Skin epidermis (tissue), 12 donors: ENCODE measurements around the gene SYNDIG1.
A peak's percentile ranks its signal among the peaks of the same experiment; 100 is the strongest.

Experiments used
- H3K27ac ChIP-seq, 21 experiments: fragments of 200-600 bp; sonication (generic) in 11 of 21; one replicate each; pipeline ENCODE4 v1.5.0; 2020; ENCODE audit warnings: mild to moderate bottlenecking in 3 of 21, inconsistent platforms in 2 of 21, moderate library complexity in 2 of 21
- H3K4me3 ChIP-seq, 7 experiments: fragments of 200-600 bp; sonication (generic) in 2 of 7; one replicate each; pipeline ENCODE4 v1.5.0; 2020; ENCODE audit warnings: inconsistent platforms in 2 of 7, mild to moderate bottlenecking in 2 of 7, moderate library complexity in 1 of 7

SYNDIG1 gene

DNA sequence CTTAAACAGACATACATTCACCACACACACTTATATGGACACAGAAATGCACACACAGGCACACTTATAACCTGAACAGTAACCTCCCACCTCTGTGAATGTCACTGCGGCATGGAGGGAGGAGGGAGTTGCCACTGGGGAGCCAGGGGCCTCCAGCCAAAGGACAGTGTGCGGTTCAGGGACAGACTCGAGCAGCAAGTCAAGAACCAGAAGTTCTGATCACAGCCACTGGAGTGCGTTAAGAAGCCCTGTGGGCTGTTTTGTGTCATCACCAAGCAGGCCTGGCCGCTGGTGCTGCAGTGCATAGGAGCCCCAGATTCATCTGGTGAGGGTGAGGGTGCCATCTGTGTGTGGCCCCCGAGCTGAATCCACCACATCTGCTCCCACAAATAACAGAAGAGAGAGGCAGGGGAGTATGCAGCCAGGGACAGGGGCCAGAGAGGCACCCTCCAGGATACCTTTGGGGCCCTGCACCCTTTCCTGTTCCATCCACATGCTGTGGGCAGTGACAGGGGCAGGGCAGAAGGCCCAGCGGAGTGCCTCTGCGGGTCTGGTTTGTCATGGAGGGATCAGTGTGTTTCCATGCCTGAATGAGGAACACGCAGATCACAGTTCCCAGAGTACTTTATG is 20.3 kb downstream of the SYNDIG1 start:
- no peak overlapping the region for H3K27ac ChIP-seq
- H3K4me3 ChIP-seq, result no peak overlapping the region

DNA sequence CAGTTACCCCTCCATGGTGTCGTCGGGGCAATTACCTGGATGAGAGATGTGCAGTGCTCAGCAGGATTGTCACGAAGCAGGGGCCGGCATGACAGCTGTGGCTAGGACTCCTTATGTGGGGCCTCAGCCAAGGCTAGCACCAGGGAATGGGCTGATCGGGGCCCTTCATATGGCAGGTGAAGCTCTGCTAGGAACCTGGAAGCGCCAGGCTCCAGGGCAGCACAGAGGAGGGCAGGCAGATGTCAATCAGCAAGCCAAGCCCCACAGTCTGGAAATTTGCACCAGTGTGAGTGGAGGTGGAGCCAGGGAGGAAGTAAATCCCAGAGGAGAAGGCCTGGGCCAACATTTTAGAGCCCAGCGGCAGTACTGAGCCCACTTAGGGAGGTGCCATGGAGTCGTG is 21.2 kb downstream of the SYNDIG1 start:
- no peak overlapping the region for H3K27ac ChIP-seq
- no peak overlapping the region for H3K4me3 ChIP-seq

DNA sequence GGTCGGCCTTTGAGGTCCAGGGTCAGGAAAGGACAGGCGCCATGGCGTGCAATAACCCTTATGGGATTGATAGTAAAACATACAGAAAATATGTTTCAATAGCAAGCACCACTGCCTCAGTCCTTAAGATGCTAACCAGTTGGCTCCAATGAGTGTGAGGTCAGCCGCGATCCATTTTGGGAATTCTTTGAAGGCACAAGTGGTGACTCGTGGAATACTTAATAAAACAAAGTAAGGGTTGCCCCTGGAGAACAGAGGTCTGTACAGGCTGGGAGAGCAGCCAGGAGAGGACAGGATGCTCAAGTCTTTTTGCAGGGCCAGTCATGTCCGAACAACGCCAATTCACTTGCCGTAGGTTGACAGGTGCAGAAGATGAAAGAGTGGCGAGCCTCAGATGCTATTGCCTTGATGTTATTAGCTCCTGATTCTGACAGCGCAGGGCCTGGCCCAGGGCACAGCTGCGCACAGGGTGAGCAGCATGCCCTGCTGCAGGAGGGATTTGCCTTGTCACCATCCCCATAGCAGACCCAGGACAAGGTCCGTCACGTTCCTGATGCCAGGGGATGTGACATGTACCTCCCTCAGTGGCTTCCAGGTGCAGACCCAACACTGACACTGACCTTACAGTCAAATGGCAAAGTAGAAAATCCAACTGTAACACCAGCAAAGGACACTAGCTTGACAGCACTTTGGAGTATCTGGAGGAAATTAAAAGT is 21.8 kb downstream of the SYNDIG1 start:
- Histone ChIP-seq H3K4me3 (no peak overlapping the region), H3K27ac (no peak overlapping the region)

DNA sequence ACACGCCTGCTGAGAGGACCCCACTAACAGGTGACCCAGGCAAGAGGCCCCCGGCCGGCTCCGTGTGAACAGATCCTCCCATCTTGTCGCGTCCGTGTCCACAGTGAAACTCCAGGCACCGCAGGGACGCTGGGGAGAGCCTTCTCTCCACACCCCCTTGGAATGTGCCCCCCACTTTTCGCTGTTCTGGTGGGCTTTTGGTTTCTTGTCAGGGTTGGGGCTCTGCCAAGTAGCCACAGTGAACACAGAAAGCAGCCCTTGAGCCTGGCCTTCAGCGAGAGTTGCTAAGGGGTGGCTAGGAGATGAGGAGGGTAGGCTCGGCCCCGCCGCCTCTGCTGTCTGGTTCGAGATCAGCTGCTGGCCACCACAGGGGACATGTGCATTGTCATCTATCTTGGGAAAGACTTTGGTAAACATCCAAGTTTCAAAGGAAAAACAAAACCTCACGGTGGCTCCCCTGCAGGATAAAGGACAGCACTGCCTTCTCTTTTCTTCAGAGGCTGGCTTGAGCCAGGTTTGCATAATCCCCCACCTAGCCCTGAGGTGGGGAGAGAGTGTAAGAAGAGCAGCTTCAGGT is 22.7 kb downstream of the SYNDIG1 start:
- no peak overlapping the region for H3K27ac ChIP-seq
- no peak overlapping the region for H3K4me3 ChIP-seq

DNA sequence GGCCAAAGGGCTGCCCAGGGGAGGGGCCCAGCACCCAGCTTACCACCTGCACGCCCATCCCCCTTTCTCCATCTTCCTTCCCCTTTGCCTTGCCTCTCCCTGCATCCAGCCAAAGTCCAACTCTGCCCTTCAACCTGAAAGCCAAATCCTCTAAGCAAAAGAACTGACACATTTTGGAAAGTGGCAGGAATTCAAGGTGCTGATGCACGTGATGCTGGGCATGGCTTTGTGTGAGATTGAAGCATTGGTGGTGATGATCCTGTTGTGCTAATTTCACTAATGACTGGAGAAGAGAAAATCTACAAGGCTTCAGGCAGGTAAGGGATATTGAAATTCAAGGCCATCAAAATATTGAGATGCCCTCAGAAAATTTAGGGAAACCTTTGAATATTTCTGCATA is 23.3 kb downstream of the SYNDIG1 start:
- no peak overlapping the region for H3K27ac ChIP-seq
- no peak overlapping the region for H3K4me3 ChIP-seq

DNA sequence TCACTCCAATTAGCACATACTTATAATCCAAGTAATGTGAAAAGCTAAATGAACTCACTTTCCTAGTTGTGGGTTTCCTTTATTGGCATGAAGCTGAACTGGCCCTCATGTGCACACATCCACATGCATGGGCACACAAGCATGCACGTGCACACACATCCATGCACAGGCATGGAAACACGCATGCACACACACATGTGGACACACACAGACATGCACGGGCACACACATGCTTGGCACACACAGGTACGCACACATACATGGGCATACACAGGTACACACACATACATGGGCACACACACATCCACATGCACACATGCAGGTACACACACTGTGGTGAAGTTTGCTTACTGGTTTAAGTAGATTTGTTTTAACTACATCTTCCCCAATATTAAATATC is 23.8 kb downstream of the SYNDIG1 start:
- no peak overlapping the region for H3K27ac ChIP-seq
- H3K4me3 ChIP-seq, result no peak overlapping the region

DNA sequence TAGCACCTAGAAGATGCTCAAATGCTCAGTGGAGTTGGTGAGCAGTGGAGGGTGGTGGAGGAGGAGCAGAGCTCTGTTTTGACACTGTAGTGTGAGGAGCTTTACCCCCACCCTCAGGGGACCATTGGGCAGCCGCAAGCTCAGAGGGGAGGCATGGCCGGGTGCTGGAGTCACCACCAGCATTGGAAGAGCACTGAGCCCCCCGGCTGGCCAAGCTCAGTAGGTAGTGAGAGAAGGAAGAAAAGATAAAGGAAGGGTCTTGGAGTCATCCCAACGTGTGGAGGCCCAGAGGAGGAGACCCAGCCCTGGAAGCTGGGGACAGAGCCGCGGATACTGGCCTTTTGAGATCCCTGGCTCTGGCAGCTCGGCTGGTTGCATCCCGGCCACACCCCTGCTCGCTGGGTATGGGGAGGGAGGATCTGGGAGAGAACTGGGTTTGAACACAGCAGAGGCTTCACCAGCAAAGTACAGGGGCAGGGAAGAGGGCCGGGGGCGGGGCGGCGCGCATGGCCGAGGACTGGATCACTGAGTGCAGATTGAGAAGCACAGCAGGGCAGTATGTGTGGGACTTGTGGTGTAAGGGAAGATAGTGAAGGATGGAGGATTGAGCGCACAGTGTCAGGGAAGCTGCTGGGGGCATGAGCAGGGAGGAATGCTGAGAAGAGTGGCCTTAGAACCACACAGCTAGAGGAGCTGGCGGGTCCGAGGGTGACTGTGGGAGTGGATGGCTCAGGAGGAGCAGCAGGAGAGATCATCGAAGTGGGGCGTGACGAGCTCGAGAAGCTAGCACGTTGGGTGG is 24.4 kb downstream of the SYNDIG1 start:
- Histone ChIP-seq H3K27ac (no peak overlapping the region), H3K4me3 (no peak overlapping the region)

DNA sequence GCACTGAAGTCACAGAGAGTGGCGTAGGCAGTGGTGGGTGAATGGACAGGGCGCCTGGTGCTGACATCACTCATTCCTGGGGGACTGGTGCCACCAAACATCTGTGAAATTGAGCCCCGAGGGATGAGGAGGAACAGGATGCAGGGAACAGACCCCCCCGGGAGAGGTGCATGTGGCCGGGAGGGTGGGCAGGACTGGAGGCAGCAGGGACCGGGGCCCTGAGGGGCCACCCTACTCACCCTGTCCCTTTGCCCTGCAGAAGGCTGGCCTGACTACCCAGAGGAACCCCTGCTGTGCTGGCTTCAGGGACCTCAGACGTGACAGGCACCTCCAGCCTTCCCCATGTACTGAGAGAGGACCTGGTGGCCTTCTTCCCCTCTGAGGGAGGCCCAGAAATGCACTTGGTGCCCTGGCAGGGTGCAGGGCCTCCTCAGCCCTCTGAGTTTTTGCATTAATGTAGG is 25.1 kb downstream of the SYNDIG1 start:
- Histone ChIP-seq H3K4me3 (no peak overlapping the region), H3K27ac (no peak overlapping the region)

DNA sequence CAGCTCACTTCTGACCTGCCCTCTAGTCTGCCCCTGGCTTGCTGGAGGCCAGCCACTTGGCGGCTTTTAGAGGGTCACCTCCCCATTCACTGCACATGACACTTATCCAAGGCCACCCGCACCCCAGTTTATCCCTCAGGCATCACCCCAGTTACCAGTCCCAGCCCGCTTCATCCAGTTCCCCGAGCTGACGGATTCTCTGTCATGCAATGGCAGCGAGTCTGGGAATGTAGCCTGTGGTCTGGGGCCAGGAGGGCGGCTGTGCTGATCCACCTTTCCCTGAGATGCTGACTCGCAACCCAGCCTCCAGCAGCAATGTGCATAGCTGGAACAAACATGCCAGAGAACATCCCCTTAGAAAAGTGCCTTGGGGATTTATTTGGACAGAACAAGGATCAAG is 25.8 kb downstream of the SYNDIG1 start:
- no peak overlapping the region for H3K27ac ChIP-seq
- H3K4me3 ChIP-seq, result no peak overlapping the region

DNA sequence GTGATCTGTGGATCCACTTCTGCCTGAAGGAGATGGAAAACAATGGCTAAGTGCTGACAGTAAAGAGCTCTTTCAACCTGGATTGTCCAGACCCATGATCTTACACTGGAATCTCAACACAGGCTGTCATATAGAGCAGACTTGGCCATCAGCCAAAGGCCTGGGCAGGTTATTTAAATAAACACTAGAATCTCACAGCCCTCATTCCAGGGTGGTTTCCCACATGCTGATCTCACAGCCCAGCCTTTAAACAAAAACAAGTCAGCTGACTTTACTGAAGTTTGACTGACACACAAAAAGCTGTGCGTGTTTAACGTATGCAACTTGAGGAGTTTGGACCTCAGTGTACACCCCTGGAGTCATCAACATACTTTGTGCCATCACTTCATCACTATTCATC is 28.4 kb downstream of the SYNDIG1 start:
- H3K27ac ChIP-seq, result no peak overlapping the region
- H3K4me3 ChIP-seq, result no peak overlapping the region

DNA sequence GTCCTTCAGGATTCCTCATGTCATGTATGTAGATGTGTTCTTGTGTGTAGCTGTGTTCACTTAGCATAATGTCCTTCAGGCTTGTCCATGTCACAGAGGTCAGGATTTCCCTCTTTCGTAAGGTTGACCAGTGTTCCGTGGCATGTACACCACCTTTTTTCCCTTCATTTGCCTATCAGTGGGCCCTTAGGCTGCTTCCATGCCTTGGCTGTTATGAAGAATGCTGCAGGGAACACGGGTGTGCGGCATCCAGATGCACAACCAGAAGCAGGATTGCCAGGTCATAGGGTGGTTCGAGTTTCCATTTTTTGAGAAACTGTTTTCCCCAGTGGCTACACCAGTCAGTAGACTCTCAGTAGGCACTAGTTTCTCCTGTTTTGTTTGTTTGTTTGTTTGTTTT is 29.2 kb downstream of the SYNDIG1 start:
- no peak overlapping the region for H3K4me3 ChIP-seq

DNA sequence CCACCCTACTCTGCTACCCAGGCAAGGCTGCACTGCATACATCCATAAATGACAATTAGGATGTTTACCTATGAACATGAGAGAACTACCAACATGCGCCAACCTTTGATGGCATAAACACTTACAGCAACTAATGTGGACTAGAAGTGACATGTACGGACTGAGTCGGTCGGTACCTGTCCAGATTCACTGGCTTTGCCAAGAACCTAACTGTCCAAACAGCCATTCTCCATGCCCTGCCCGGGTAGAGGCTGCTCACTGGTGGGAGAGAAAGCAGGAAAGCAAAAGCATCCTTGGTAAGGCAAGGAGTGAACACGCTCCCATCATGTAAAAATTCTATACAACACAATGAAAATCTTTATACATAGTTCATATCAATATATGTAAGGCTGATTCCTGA is 30.0 kb downstream of the SYNDIG1 start:
- H3K4me3 ChIP-seq, result no peak overlapping the region

More for the DNA sequence above, 29.2 kb downstream of the SYNDIG1 start:
- H3K27ac ChIP-seq, result no peak overlapping the region

DNA sequence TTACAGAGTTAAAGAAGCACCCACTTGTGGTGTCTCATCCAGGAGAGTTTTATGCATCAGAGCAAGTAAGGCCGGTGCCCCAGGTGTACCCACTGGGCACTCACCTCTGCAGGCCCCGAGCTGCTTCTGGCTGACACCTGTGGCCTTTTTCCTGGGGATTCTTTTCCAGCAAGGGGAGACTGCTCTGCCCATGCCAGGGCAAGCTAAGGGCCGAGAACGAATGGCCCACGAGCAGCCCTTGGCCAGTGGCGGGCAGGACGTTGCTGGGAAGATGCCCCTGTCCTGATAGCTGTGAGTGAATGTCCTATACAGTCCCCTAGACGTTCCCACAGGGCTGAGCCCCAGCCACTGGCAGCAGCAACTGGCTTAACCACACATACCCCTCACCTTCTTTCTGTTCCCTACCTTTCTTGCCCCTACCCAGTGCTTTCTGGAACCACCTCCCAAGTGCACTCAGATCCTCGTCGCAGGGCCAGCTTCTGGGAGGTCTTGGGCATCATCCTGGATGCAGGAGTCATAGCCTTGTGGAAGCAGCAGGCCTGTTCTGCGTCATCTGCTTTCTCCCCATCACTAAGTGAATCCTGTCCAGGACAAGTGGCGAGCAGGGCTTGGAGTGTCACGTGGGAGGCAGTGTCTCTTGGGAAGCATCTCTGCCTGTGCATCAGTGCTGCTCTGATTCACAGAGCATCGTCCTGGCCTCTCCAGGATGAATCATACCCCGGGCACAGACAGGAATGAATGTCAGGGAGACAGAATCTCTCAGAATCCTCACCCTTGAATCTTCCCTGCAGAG is 32.5 kb downstream of the SYNDIG1 start:
- peak overlapping the region in 2 of 21 experiments; percentile 27 to 63 for H3K27ac ChIP-seq
- H3K4me3 ChIP-seq, result no peak overlapping the region

More for the DNA sequence above, 30.0 kb downstream of the SYNDIG1 start:
- H3K27ac ChIP-seq, result no peak overlapping the region

DNA sequence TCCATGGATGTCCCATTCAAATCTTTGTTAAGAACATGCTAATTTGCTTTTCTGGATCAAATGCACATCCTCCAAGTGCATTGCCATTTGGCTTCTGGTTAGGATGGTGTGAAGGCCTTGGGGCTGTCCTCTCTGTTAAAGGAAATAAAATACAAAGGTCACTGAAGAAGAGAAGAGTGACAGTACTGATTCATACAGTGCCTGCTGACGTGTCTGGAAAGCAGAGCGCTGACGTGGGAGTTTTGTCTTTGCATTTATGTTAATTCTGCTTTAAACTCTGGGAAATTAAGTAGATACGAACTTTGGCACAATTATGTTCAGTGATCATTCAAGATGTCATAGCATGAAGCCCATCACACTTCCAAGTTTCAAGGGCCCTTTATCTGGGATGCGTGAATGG is 33.2 kb downstream of the SYNDIG1 start:
- Histone ChIP-seq H3K4me3 (no peak overlapping the region), H3K27ac (peak overlapping the region in 9 of 21 experiments; percentile 10 to 73 (median 27))

DNA sequence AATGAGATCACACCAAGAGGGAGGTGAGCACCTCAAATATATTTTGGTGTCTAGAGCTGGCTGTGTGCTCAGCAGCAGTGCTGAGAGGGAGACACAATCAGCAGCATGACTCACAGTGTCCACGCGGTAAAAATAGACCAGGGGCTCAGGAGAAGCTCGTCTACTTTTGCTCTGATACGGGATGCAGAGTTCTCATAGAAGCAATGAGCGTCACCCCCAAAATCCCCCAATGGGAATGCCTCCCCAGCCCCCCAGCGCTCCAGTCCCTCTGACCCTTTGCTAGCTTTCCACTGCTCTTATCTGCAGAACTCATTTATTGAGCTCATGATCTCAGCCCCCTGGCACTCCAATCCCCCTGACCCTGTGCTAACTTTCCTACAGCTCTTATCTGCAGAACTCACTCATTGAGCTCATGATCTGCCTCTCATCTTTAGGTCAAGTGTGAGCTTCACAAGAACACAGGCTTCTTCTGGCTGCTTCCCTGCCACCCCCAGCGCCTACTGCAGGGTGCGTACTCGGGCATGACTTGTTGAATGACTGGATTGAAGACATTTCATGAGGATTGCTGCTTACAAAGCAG is 34.0 kb downstream of the SYNDIG1 start:
- H3K4me3 ChIP-seq, result no peak overlapping the region
- H3K27ac ChIP-seq, result peak overlapping the region in 6 of 21 experiments; percentile 11 to 73 (median 42)

DNA sequence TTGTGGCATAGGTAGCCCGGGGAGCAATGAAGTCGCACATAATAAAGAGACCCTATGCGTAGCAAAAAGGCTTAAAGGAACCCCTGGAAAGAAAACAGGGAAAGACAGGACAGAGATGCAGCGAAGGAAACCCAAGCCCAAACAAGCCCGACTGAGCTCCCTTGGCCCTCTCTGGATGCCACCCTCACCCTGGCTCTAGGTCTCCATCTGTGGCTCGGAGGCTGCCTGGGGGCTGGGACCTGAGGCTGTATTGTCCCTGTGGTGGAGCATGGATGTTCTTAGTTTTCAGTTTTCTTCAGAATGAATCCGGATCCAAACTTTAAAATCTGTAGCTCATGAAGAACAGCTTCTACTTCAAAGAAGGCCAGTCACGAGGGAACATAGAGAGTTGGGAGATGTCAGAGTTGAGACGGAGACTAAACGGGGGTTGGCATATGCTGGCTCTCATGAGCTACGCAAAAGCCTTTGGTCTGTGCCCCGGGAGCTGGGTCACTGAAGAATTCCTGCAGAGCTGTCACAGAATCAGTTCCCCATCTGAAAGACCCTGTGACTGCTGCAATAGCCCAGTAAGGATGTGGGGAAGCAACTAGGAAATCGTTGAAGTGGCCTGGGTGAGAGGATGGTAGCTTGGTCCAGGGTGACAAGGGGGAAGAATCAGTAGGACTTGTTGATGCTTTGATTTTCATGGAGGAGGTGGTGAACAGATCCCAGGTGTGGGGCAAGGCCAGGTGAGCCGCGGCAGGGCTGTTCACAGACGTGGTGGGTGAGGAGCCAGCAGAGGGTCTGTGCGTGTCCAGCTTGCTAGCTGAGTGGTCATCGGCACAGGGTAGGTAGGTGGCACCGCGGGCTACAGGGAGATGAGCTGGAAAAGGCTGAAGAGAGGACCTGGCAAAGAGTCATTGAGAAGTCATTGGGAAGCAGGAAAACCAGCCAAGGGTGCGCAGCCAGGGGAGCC is 35.2 kb downstream of the SYNDIG1 start:
- H3K27ac ChIP-seq, result no peak overlapping the region
- no peak overlapping the region for H3K4me3 ChIP-seq

DNA sequence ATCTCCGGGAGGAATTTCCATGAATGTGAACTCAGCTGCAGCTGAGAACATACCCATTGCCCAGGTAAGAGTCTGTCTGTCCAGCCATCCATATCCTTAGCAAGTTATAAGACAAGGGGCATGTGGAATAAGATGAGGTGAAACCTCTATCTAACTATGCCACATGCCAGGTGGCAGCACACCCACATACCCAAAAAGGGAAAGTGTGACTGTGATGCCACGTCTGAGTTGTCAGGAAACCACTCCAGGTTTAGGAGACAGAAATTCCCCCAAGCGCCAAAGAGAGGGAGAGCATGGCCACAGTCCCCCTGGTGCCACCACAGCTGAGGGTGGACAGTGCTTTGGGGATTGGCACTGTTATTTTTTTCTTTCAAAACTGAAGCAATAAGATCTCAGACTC is 36.7 kb downstream of the SYNDIG1 start:
- no peak overlapping the region for H3K27ac ChIP-seq

DNA sequence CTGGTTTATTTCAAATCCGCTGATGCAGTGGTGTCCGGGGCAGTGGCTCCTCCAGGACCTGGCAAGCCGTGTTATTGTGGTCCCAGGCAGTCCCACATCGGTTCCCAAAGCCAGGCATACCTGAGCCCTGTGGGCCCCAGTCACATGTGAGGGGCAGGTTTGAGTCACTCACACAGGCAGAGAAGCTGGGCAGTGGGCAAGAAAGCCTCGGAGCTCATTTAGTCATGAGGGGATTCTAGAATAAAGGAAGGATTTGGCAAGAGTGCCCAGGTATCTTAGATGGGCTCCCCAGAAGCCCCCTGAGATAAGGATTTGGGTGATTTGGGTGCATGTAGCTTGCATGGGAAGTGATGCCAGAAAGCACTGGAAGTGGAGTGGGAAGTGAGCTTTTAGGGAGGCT is 37.3 kb downstream of the SYNDIG1 start:
- no peak overlapping the region for H3K27ac ChIP-seq
- no peak overlapping the region for H3K4me3 ChIP-seq

More for the DNA sequence above, 36.7 kb downstream of the SYNDIG1 start:
- no peak overlapping the region for H3K4me3 ChIP-seq
